Measurements from ENCODE around the gene HIVEP3.

DNA sequence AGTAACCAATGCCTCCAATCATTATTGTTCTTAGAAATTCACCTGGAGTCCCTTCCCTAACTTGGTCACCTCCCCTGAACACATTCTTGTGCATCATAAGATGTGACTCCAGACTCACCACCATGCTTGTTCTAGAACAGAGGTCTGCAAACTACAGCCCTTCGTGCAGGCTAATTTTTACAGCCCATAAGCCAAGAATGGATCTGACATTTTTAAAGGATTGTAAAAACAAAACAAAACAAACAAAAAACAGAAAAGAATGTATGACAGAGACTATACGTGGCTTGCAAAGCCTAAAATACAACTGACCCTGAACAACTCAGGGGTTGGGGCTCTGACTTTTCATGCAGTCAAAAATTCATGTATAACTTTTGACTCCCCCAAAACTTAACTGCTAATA is 6.2 kb upstream of the HIVEP3 start:
- TF ChIP-seq MEF2A (IDR thresholded peaks at IDR 0.05; ENCODE audit: borderline replicate concordance, low read depth): no peak
- no peak for TF ChIP-seq JUND (IDR thresholded peaks at IDR 0.05)
- TF ChIP-seq RFX5 (IDR thresholded peaks at IDR 0.05; ENCODE audit: low read length): no peak
- no peak for TF ChIP-seq NRF1 (IDR thresholded peaks at IDR 0.05; ENCODE audit: low read depth, low read length)
- TF ChIP-seq CTCF (IDR thresholded peaks at IDR 0.05): no peak
- TF ChIP-seq POLR2AphosphoS5 (IDR thresholded peaks at IDR 0.05; ENCODE audit: low read depth, low read length): no peak
